CD4-positive, alpha-beta T cell treated with Interleukin-2 at 100 ng/mL for 4 hours (primary cell): Measurements from ENCODE around the gene TAF8.
A peak's percentile ranks its signal among the peaks of the same experiment; 100 is the strongest.
"Not testable (repeated sequence)": the region's sequence is repeated elsewhere in the genome, so short reads cannot be mapped to it uniquely, and the experiment has no call there.

Source experiments
- DNase-seq: peaks from one replicate; pipeline ENCODE4 v3.0.0-alpha.2; 2020; ENCODE audit warnings: low spot score

The TAF8 gene, protein sequence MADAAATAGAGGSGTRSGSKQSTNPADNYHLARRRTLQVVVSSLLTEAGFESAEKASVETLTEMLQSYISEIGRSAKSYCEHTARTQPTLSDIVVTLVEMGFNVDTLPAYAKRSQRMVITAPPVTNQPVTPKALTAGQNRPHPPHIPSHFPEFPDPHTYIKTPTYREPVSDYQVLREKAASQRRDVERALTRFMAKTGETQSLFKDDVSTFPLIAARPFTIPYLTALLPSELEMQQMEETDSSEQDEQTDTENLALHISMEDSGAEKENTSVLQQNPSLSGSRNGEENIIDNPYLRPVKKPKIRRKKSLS

DNA sequence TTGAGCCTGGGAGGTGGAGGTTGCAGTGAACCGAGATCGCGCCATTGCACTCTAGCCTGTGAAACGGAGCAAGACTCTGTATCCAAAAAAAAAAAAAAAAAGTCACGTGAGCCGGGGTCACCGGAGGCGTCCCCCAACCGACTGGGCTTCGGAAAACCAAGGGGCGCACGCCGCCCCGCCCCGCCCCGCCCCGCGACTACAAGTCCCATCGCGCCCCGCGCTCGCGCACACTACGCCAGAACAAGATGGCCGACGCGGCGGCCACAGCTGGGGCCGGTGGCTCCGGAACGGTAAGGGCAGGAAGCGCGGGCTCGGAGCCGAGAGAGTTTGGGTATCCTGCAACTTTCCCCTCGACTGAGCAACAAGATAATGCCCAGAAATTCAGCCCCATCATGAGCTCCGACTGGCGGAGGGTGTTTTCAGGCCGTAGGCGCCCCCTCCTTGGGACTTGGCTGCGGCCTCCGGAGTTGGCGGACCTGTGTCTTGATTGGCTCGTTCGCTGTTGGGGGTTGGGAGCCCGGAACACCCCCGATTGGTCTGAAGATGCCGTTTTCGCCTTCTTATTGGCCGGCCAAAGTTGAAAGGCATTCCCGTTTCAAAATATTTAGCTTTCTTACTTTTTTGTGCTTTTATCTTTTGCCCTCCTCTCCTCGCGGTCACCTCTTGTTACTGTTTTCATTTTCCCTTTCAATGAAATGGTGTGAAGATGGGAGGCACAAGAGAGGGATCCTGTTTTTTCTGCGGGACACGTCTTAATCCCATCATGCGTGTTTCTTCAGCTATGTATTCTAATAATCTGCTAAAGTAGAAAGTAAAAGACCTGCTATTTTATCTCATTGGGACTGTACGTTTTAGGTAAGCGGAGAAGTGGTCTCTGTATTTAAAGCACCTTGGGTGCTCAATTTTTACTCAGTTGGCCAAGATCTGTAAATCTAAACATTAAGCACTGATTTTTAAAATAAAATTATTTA lies at the start of gene TAF8:
Gene TAF8, plus strand, starts transcription at position 228 of the 971 bp plus-strand sequence. Its CDS starts 18 bp downstream, at position 246.
- peak; percentile 92 for DNase-seq

DNA sequence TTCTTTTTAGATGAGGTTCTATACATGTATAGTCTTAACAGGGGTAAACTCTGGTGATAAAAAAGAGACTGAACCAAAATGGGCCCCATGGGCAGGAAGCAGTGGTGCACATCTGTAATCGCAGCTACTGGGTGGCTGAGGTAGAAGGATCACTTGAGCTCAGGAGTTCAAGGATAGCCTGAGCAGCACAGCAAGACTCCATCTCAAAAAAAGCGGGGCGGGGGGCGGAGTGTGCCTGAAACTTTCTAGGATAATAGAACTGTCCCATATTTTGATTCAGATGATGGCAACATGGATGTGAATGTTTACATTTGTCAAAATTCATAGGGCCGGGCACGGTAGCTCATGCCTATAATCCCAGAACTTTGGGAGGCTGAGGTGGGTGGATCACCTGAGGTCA lies 48.8 kb upstream of the TAF8 start:
- no peak for DNase-seq

DNA sequence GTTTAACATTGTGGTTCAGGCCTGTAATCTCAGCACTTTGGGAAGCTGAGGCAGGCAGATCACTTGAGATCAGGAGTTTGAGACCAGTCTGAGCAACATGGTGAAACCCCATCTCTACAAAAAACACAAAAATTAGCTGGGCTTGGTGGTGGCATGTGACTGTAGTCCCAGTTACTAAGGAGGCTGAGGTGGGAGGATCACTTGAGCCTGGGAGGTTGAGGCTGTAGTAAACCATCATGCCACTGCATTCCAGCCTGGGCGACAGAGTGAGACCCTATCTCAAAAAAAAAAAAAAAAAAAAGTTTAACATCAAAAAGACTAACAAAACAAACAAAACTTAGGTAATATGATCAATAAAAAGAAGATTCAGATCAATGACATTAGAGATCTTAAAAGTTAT lies 46.7 kb upstream of the TAF8 start:
- DNase-seq = not testable (repeated sequence)

DNA sequence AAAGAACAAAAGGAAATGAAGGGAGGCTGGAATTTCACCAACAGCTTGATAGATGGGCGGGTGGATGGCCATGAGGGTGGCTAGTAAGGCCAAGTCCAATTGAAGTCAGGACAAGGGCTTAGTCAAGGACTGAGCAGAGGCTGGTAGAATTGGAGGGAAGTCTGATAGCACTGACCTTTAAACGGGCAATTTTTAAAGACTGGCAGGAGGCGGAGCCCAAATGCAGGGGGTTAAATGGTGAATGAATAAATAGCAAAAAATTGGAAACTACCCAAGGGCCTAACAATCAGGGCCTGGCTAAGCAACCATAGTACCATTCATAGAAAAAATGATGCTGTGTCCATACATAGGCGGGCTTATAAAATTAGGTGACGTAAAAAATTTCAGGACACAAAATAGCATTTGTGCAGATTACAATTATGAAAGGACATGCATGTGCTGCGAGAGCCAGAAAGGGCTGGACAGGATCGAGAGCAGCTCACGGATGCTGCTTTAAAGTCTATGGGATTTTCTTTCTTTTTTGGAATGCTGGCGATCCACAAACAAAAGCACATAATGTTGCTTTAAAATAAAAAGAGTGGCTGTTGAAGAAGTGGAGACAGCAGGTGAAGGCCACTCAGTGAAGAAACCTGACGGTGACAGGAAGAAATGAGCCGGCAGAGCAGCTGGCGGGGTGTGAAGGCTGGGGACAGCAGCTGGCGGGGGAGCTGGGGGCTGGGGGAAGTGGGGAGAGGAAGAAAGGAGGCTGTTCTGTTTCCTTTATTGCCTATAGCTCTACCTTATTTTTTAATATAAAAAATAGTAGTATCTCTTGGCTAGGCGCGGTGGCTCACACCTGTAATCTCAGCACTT lies 42.8 kb upstream of the TAF8 start:
- DNase-seq = peak; percentile 33

DNA sequence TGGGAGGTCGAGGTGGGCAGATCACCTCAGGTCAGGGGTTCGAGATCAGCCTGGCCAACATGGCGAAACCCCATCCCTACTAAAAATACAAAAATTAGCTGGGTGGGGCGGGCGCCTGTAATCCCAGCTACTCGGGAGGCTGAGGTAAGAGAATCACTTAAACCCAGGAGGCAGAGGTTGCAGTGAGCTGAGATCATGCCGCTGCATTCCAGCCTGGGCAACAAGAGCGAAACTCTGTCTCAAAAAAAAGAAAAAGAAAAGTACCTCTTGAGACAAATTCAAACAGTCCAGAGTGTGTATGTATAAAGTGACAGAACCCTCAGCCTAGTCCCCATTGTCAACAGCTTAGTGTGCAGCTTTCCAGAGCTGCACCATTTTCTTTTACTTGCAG lies 42.2 kb upstream of the TAF8 start:
- DNase-seq = not testable (repeated sequence)

DNA sequence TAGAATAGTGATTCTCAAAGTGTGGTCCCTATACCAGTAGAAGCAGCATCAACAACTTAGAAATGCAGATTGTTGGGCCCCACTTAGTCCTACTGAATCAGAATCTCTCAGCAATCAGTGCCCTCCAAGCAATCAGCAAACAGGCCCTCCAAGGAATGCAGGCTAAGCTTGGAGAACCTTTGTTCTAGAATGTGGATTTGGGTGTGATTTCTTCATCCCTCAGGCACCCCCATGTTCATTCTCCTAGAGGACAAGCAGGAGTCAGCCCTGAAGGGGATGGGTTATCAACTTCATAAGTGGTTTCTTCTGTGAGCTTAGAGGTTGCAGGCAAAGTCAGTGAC lies 40.5 kb upstream of the TAF8 start:
- DNase-seq = no peak

DNA sequence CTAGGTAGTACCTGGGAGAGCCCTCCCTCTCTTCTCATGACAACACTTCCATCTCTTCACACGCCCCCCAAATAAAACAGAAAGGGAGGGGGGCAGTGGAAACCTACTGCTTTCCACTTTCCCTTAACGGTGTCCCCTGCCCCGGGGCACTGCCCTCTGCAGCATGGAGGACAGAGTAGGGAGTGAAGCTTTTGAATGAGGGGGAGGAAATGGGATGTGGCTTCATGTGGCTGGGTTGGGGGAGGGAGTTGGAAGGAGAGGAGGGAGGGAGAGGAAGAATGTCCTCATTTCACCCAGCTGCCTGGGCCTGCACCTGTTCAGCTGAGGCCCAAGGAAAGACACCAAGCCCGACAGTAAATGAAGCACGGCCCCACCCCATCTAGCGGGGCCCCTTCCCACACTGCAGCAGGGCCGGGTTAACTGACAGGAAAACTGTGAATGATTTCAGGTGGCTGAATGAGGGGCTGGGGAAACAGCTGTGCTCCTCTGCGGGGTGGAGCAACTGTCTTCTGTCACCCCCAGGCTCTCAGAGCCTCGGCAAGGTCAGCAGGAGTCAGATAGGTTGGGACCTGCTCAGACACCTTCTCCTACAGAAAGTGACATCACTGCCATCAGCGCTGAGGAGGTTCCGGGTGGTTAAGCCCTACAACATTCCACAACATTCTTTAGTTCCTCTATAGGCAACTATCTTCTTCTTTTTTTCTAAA lies 40.0 kb upstream of the TAF8 start:
- no peak for DNase-seq

DNA sequence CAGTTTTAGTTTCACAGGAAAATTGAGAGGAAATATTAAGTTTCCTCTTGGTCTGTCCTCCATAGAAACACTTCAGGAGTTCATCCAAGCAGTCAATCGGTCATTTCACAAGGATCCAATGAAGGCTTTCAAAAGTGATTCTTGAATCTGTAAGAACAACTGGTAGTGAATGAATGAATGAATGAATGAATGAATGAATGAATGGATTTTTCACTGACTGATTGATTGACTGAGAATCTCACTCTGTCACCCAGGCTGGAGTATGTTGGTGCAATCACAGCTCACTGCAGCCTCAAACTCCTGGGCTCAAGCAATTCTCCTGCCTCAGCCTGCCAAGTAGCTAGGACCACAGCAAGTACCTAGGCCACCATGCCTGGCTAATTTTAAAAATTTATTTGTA lies 39.4 kb upstream of the TAF8 start:
- no peak for DNase-seq

DNA sequence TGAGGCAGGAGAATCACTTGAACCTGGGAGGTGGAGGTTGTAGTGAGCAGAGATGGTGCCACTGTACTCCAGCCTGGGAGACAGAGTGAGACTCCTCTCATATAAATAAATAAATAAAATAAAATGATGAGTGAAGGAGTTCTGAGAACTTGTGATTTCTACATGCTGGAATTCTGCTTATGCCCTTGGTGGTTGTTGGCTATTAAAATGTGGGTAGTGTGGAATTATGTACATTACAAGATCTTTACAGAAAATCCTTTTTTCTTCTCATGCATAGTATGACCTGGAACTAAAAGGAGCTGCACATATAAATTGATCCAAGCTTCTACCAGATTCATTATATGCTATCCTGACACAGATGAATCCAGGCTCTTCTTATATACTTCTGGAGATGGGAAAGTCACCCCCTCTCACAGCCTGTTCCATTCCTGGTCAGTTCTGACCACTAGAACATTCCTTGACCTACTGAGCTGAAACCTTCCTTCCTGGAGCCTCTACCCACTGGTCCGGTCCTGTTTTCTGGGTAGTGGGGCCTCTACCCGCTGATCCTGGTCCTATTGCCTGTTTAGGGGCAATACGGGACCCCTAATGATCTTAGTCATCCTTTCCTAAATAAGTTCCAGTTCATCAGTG lies 37.7 kb upstream of the TAF8 start:
- no peak for DNase-seq

DNA sequence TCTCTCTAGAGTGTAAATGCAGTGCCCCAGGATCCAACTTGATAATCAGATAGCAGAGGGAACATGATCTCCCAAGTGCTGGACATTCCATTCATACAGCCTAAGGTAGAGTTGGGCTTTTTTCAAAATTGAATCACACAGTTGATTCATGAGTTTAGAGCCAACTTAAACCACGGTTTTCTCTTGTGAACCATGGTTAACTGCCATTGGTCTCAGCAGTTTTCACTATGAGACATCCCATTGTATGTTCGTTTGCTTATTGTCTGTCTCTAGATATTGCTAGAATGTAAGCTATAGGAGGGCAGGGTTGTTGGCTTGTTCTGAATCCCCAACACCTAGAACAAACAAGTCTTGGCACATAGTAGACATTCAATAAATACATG lies 37.2 kb upstream of the TAF8 start:
- DNase-seq = no peak

DNA sequence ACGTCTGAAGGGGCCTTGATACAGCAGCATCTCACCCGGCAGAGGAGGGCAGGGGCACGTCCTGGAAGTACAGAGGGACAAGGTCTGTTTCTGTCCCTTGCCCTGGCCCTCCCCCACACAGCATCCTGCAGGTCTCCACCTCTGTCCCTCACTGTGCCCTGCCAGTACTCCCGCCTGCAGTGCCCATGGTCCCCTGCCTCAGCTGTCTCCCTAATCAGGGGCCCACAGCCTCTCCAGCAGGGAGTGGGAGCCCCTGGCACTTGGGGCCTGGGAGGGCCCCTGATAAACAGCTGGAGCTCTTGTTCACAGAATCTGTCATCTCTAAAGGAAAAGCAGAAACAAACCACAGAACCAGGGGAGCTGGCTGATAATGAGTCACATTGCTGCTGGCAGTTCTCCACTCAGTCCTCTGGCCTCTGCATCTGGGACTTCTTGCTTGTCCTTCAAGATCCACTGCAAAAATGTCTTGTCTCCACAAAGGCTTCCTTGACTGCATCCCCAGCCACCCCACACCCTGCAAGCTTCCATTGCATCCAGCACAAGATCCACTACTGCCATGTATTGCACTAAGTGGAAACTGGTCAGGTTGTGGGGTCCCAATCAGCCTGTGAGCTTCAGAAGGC lies 33.2 kb upstream of the TAF8 start:
- peak; percentile 45 for DNase-seq

DNA sequence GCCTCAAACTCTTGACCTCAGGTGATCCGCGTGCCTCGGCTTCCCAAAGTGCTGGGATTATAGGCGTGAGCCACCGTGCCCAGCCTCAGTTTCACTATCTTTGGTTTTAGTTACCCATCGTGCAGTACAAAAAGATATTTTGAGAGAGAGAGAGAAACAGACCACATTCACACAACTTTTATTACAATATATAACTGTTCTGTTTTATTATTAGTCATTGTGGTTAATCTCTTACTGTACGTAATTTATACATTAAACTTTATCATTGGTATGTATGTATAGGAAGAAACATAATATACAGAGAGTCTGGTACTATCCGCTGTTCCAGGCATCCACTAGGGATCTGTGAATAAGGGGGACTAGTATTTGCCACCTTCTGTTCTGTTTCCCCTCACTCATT lies 29.4 kb upstream of the TAF8 start:
- DNase-seq = no peak

DNA sequence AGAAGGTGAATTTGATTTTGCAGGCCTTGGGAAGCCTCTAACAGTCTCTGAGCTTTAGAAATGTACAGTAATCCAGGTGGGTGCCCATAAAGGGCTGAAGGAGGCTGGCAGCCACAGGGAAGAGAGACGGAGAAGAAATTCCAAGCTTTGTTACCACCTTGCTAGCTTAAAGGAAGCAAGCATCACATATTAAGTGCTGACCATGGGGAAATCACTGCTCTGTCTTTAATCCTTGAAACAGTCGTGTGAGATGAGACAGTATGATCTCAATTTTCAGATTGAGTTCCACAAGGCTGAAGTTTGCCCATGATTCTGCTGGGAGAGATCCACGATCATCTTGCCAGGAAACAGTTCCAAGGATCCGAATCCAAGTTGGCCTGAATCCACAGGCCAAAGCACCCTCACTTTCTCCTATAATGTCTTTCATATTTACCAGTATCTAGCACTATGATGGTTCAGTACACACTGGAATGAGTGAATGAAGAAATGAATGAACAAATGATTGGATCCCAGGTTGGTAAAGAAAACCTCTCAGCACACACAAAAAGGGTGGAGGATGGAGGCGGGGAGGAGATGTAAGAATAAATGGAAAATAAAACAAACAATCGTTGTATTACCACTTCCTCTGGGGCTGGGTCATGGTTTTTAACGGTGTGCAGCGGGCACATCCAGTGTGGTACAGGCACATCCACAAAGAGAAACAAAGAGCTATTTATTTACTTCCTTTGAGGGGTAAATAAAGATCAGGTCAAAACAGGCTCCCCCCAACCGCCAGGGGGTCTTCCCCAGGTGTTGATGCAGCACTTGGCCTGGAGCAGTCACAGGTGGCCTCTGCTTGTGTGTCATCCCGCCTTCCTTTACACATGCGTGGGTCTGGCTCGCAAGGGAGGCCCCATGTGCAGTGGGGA lies 28.2 kb upstream of the TAF8 start:
- DNase-seq = peak; percentile 57

DNA sequence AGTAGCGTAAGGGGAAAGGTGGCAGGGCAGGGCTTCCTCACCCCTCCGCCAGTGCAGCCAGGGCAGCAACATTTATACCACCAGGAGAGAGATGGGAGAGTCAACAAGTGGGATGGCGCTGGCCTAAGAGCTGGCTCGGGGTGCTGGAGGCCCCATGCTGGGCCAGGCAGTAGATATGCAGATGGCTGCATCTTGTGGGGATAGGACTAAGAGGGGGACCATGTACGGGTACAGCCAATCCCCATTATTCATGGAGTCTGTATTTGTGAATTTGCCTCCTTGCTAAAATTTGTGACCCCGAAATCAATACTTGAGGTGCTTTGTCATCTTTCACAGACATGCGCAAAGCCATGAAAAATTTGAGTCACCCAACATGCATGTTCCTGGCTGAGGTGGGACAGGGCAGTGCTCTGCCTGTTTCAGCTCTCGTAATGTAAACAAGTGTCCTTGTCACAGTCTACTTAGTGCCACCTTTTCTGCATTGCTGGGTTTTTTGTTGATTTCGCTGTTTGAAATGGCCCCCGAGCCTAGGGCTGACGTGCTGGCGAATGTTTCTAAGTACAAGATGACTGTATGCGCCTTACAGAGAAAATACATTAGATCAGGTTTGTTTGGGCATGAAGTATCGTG lies 27.5 kb upstream of the TAF8 start:
- no peak for DNase-seq

DNA sequence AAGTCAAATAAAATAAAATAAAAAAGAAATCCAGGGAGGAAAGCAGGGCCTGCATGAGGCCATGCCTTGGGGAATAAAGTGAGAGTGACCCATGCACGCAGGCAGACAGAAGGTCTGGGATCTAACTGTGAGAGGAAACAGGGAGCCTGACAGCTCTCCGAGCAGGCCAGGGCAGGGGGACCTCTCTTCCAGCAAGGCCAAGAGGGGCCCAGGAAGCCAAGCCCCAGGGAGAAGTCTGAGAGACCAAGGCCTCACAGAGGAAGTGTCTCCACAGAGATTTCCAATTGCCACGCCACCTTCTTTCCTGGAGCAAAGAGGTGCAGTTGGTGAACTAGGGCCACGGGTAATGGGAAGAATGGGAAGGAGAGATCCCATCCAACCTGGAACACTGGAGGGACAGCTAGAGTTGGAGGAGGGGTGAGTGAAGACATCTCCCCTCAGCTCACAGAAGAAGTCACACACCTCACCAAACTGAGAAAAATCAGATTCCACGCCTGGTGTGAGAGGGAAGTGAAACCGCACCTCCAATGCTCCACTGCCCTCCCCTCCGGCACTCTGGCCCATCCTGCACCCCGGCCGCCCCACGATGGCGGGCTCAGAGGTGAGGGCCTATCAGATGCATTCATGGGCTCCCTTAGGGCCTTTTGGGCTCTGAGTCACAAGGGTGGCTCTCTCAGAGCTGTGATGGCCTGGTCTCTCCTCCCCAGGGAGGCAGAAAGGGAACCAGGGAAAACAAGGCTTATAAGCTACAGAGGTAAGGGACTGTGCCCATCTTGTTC lies 25.1 kb upstream of the TAF8 start:
- no peak for DNase-seq

DNA sequence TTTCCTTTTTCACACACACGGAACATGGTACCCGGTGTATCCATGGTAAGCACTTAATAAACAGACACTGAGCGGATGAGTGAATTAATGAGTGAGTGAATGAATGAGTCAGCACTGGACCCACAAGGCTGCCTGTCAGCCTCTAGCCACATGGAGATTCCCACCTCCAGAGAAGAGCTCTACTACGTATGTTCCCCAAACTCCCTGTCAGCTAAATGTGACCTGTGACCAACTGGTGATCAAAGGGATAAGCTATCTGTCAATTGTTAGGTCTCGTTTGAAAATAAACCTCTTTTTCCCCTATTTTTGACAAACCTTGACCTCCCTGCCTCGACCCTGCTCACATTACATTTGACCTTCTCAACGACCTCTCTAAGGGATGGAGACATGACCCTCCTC lies 24.5 kb upstream of the TAF8 start:
- DNase-seq = no peak

DNA sequence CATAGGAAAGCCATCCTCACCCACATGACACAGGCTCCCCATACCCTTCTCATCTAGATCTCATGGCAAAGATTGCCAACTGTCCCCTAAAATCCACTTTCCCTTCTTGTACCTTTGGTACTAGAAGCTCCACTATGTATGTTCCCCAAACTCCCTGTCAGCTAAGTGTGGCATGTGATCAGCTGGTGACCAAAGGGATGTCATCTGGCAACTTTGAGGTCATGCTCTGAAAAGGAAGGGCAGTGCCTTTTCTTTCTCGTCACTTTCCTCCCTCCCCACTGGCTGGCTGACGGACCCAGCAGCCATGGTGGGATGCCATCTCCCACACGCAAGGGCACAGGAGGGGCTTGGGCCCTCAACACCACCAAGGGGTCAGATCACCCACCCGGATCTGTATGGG lies 23.8 kb upstream of the TAF8 start:
- no peak for DNase-seq

DNA sequence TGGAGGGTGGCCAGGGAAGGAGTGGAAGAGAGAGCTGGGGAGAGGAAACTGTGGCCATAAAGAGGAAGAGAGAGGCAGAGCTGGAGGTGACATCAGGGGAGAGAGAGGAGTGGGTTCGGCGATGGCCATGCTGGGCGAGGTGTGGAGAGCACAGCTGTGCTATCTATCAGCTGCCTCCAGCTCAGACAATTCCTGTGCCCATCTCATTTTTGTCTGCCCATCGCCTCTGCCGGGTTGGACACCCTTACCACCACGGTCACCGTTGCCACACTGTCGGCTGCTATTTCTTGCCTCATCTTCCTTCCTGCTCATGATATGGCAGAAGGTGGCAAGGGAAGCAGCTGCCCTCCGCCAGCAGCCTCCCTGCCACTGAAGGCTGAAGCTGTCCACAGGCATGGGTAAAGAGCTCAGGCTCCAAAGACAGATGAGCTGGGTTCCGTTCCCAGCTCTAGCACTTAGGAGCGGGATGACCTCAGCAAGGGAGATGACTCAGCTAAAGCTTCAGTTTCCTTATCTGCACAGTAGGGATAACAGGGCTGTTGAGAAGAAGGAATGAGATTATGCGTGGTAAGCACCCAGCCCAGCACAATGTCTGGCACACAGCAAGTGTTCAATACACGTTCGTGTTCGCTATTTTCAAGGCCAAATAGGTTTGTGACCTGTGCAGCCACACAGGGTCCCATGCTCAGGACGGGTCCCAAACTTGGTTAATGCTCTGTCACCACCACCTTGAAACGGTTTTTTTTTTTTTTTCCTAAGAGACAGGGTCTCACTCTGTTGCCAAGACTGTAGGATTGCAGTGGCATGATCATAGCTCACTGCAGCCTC lies 21.9 kb upstream of the TAF8 start:
- no peak for DNase-seq
